GM12873 (cell line): ENCODE measurements around the gene EMILIN2.

Experiments
- TF ChIP-seq, protein P1 (sequence below): IDR thresholded peaks from 2 replicates; pipeline ENCODE4 v1.5.1; 2012; ENCODE audit warnings: low read depth, mild to moderate bottlenecking, moderate library complexity, low read length, control low read depth; ENCODE audit not compliant: insufficient read depth; ENCODE audit errors: missing control alignments

Gene EMILIN2

DNA sequence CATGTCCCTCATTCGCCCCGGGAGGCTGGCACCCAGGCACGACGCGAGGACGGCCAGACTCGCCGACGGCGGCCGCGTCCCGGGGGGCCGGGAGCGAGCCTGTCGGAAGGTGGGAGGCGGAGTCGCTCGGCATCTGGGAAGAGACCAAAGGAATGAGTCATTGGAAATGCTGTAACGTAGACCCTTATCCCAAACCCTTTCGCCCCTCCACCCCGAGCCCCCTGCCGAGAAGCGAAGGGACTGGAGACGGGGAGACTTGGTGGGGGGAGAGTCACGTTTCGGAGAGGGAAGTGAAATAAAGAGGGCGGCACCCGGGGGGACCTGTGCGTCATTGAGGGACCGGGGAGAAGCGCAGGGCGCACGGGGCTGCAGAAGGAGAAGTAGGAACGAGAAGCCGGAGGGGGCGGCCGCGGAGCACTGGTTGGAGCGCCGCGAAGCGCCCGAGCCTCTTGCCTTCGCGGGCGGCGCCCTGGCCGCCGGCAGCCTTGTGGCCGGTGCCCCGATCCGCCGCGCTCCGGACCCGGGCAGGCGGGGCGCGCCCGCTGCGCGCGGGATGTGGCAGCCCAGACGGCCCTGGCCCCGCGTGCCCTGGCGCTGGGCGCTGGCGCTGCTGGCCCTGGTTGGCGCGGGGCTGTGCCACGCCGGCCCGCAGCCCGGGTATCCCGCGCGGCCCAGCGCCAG lies at the start of gene EMILIN2:
Gene EMILIN2, plus strand, starts transcription at position 371 of the 681 bp plus-strand sequence. Its CDS starts 183 bp downstream, at position 554.
- TF ChIP-seq, protein P1, sequence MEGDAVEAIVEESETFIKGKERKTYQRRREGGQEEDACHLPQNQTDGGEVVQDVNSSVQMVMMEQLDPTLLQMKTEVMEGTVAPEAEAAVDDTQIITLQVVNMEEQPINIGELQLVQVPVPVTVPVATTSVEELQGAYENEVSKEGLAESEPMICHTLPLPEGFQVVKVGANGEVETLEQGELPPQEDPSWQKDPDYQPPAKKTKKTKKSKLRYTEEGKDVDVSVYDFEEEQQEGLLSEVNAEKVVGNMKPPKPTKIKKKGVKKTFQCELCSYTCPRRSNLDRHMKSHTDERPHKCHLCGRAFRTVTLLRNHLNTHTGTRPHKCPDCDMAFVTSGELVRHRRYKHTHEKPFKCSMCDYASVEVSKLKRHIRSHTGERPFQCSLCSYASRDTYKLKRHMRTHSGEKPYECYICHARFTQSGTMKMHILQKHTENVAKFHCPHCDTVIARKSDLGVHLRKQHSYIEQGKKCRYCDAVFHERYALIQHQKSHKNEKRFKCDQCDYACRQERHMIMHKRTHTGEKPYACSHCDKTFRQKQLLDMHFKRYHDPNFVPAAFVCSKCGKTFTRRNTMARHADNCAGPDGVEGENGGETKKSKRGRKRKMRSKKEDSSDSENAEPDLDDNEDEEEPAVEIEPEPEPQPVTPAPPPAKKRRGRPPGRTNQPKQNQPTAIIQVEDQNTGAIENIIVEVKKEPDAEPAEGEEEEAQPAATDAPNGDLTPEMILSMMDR = no peak

DNA sequence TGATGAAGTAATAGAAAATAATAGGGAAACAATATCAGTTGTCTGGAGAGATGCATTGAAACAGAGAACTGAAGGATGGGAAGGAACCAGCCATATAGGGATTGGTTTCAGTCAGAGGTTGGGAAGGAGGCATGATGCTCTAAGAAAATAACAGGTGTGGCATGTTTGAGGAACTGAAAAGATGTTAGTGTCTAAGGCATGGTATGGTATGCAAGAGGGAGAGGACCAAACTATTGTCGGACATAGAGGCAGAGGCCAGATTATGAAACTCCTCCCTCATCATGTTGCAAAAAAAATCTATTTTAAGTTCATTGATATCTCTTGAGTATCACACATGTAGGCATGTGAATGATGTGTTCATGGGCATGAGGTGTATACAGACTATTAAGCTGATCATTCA lies 48.9 kb upstream of the EMILIN2 start:
- TF ChIP-seq, protein P1 = no peak

DNA sequence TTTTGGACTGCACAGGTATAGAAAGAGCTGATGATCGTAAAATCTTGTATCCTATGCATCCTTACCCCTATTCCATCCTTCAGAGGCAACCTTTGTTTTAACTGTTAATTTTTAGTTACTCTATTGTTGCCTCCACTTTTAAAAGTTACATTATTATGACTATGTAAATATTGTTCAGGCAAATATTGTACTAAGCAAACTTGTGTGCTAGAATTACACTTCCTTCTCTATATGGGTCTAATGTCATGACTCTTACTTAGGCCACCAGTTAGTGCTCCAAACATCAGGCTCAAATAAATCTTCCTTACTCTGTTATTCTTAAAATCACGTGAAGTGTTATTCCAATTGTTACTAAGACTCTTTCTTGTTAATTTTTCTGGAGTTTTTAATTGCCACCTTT lies 47.4 kb upstream of the EMILIN2 start:
- TF ChIP-seq, protein P1 = no peak

DNA sequence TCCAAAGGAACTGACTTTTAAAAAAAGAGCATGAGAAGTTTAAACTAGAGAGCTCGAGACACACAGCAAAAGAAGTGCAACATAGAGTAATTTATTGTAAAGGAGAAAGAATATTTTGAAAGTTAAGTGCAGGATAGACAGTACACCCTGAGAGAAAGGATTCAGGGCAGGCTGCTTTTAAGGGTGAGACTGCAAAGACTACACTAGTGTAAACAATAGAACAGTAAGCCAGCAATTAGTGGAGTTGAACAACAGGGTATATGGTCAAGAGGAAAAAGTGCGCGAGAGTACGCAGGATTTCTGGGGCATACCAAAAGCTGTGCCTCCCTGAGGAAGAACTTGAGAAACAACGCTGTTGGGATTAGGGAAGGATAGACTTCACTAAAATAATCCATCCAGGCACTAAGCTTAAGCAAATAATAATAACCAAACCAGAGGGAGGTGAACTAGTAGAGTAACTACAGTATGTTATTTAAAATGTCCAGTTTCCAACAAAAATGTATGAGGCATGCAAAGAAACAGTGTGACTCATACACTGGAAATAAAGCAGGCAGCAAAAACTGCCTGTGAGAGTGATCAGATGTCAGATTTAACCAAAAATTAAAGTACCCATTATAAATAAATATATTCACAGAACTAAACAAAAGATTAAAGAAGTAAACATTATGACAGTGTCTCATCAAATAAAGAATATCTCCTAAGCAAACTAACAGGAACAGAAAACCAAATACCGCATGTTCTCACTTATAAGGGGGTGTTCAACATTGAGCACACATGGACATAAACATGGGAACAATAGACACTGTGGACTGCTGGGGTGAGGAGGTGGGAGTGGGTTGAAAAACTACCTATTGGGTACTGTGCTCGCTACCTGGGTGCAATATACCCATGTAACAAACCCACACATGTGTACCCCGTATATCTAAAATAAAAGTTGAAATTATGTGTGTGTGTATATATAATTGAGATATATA lies 40.5 kb upstream of the EMILIN2 start:
- TF ChIP-seq, protein P1 = no peak

DNA sequence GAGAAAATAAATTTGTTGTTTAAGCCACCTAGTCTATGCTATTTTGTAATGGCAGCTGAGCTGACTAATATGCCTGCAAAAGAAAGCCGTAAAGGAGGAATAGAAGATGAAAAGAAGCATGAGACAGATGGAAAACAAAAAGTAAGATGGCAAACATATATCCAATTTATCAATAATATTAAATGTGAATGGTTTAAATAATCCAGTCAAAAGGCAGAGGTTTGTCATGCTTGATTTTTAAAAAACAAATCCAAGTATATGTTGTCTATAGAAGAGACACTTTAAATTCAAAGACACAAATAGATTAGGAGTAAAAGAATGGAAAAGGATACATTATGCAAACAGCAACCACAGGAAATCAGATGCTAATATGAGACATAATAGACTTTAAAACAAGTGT lies 35.4 kb upstream of the EMILIN2 start:
- TF ChIP-seq, protein P1 = no peak

DNA sequence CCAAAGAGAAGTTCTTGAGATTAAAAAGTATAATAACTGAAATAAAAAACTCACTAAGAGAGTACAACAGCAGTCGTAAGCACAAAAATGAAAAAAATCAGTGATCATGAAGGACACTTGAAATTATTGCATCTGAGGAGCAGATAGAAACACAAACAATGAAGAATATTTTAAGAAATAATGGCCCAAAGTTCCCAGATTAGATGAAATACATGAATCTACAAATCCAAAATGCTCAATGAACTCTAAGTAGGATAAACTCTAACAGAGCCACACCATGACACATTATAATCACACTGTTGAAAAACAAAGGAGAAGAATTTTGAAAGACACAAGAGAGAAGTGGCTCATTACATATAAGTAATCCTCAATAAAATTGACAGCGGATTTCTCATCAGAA lies 31.9 kb upstream of the EMILIN2 start:
- TF ChIP-seq, protein P1 = no peak

DNA sequence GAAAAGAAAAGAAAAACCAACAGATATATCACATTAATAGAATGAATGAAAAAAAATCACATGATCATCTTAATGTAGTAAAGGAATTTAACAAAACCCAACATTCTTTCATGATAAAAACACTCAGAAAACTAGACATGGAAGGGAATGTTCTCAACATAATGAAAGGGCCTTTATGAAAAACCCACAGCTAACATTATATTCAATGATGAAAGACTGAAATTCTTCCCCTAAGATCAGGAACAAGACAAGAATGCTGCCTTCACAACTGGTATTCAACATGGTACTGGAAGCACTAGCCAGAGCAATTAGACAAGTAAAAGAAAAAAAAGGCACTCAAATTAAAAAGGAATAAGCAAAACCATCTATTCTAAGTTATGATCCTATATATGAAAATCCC lies 28.5 kb upstream of the EMILIN2 start:
- TF ChIP-seq, protein P1 = no peak
